ENCODE results near the gene NRM.

Gene NRM

DNA sequence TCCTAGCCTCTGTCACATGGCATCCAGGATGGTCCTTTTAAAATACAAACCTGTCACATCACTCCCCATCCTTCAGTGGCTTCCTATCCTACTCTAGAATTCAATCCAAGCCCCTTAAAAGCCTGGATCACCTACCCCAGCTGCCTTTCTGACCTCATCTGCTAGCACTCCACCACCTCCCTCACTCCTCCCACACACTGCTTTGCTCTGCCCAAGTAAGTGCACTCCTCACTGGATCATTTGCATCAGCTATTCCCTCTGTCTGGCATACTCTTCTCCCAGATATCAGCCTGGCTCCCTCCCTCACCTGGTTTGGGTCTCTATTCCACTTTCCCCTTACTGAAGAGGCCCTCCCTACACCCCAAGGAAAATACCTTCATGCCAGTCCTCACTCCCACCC is 33.3 kb downstream of the NRM start:
- Histone ChIP-seq H3K4me3 (ENCODE audit: low read depth, low read length) (no peak overlapping the region), H3K27ac (ENCODE audit: low read depth, low read length) (no peak overlapping the region), H3K9me3 (ENCODE audit: control insufficient read depth, insufficient read depth, low read length) (no peaks in the 10 kb centered on the region), H3K36me3 (ENCODE audit: control insufficient read depth, insufficient read depth, low read length) (peaks cover 90% of the 10 kb centered on the region), H3K9ac (ENCODE audit: low read depth, low read length) (no peak overlapping the region), H3K27me3 (ENCODE audit: control insufficient read depth, insufficient read depth, low read length) (no peaks in the 10 kb centered on the region), H3K4me1 (ENCODE audit: control insufficient read depth, insufficient read depth, low read length) (no peaks in the 10 kb centered on the region)

DNA sequence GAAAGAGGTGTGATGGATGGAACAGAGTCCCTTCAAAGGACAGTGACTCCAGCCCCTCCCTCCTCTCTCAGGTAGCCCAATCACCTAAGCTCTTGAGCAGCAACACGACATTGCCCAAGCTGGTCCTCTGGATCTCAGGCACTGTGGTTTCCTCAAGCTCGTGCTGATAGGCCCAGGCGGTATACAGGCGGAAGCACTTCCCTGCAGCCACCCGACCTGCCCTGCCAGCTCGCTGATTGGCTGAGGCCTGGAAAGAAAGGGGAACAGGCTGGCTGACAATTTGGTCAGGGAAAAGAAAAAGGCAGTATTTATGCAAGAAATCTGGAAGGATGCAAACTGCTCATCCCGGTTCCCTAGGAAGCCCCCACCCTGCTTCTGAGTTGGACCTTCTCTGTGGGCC is 34.3 kb downstream of the NRM start:
- no peaks in the 10 kb centered on the region for H3K4me1 ChIP-seq (ENCODE audit: control insufficient read depth, insufficient read depth, low read length)
- H3K9me3 ChIP-seq (ENCODE audit: control insufficient read depth, insufficient read depth, low read length), result no peaks in the 10 kb centered on the region
- H3K4me3 ChIP-seq (ENCODE audit: low read depth, low read length), result no peak overlapping the region
- H3K27me3 ChIP-seq (ENCODE audit: control insufficient read depth, insufficient read depth, low read length), result no peaks in the 10 kb centered on the region
- no peak overlapping the region for H3K27ac ChIP-seq (ENCODE audit: low read depth, low read length)
- H3K9ac ChIP-seq (ENCODE audit: low read depth, low read length), result no peak overlapping the region
- peaks cover 90% of the 10 kb centered on the region for H3K36me3 ChIP-seq (ENCODE audit: control insufficient read depth, insufficient read depth, low read length)

DNA sequence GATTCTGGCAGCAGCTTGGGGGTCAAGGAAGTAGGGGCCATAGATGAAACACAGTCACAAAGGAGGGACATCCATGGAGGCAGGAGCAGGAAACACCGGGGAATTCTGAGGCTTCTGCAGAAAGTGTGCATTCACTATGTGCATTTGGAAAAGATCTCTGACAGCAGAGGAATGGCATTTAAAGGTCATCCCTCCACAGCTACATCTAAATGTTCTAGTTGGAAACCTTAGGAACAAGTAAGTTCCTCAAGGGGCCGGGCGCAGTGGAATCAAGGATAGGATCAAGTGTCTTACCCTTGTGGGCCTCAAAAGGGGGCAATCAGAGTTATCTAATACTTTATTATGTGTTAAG is 35.1 kb downstream of the NRM start:
- Histone ChIP-seq H3K9ac (ENCODE audit: low read depth, low read length) (no peak overlapping the region), H3K27me3 (ENCODE audit: control insufficient read depth, insufficient read depth, low read length) (no peaks in the 10 kb centered on the region), H3K9me3 (ENCODE audit: control insufficient read depth, insufficient read depth, low read length) (no peaks in the 10 kb centered on the region), H3K27ac (ENCODE audit: low read depth, low read length) (no peak overlapping the region), H3K4me3 (ENCODE audit: low read depth, low read length) (no peak overlapping the region), H3K36me3 (ENCODE audit: control insufficient read depth, insufficient read depth, low read length) (peaks cover 93% of the 10 kb centered on the region), H3K4me1 (ENCODE audit: control insufficient read depth, insufficient read depth, low read length) (no peaks in the 10 kb centered on the region)

DNA sequence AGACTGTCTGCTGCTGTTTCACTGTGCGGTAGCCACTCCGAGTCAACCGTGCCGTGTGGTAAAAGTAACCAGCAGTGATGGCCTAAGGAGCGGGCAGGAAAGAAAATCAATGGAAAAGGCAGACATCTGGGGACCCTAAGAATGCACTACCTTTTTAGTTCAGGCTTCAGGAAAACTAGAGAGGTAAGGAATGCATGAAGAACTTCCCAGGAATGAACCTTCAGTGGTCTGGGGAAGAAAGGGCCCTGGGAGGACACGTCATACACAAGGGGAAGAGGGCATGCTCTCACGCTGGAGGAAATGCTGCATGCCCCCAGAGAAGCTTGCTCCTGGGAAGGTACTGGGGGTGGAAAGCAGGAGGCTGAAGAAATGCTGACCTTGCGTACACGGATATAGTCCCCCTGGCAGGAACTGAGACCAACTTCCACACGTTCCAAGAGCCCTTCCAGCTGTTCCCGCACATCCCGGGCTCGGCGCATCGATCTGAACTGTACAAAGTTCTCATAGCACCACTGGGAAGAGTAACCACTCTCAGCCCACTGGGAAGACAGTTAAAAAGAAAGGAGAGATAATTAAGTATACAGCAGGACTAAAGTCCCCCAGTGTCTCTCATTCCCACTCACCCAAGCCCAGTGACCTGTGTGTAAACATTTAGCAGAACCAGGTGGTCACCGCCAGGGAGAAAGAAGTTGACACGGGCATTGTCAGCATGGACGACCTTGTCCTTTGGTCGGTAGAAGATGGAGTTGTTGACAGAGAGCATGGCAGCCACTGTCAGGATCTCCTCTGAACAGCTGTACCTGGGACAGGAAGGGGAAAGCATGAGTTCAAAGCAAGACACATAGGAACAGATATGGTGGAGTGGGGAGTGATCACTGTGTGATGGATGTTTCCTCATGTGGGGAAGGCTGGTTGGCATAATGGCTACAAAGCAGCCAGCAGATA is 35.7 kb downstream of the NRM start:
- Histone ChIP-seq H3K4me1 (ENCODE audit: control insufficient read depth, insufficient read depth, low read length) (no peaks in the 10 kb centered on the region), H3K36me3 (ENCODE audit: control insufficient read depth, insufficient read depth, low read length) (peaks cover 90% of the 10 kb centered on the region), H3K9me3 (ENCODE audit: control insufficient read depth, insufficient read depth, low read length) (no peaks in the 10 kb centered on the region), H3K27ac (ENCODE audit: low read depth, low read length) (no peak overlapping the region), H3K4me3 (ENCODE audit: low read depth, low read length) (no peak overlapping the region), H3K27me3 (ENCODE audit: control insufficient read depth, insufficient read depth, low read length) (no peaks in the 10 kb centered on the region), H3K9ac (ENCODE audit: low read depth, low read length) (no peak overlapping the region)

DNA sequence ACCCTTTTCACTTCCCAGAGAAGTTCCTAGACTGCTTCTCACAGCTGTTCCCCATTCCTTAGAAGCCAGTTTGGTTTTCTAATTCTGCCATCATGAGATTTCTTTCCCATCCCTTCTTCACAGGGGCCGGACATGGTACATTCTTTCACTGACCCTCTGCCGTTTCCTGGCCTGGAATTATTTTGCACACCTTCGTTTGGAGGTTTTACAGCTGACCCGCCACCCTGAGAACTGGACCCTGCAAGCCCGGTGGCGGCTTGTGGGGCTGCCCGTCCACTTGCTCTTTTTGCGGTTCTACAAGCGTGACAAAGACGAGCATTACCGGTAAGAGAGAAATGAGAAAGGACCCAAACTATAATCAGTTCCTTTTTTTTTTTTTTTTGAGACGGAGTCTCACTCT is 39.6 kb downstream of the NRM start:
- Histone ChIP-seq H3K36me3 (ENCODE audit: control insufficient read depth, insufficient read depth, low read length) (peaks cover 57% of the 10 kb centered on the region), H3K27ac (ENCODE audit: low read depth, low read length) (no peak overlapping the region)

DNA sequence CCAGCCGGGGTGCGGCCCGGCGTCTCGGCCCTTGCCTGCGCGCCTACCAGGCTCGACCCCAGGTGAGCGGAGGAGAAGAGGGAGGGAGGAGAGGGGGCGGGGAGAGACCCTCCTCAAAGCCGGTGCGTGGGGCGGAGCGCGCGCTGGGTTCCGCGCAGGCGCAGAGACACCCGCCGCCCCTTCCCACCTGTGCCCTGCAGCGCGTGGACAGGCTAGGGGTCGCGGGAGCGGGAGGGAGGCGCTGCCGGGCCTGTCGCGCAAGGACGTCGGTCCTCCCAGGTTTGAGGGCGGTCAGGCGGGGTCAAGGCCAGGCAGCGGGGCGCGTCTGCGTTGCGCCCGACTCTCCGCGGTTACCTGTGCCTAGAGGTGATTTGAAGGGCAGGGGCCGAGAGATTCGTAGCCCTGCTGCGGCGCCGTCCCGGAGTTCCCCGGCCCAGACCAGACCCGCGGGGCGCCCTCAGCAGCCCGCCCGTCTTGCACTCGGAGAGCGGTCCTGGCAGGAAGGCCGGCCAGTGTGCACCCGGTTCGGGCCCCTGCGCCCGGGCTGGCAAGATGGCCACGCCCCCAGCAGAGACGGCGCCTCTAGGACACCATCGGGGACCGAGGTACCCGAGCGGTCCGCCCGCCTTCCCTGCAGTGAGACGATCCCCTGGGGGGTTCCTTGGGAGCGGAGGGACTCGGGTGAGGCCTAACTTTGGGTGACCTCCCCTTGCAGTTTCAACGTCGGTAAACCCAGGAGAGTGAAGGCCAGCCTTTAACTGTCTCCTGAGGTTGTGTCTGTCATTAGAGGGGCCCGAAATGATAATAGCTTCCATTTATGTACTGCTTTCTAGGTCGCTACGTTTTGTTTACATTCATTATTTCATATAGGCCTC is 43.3 kb downstream of the NRM start:
- Histone ChIP-seq H3K27me3 (ENCODE audit: control insufficient read depth, insufficient read depth, low read length) (no peaks in the 10 kb centered on the region), H3K4me1 (ENCODE audit: control insufficient read depth, insufficient read depth, low read length) (peaks cover 7% of the 10 kb centered on the region), H3K9me3 (ENCODE audit: control insufficient read depth, insufficient read depth, low read length) (no peaks in the 10 kb centered on the region), H3K36me3 (ENCODE audit: control insufficient read depth, insufficient read depth, low read length) (peaks cover 52% of the 10 kb centered on the region), H3K27ac (ENCODE audit: low read depth, low read length) (peak overlapping the region; percentile 92), H3K4me3 (ENCODE audit: low read depth, low read length) (peak overlapping the region; percentile 99), H3K9ac (ENCODE audit: low read depth, low read length) (peak overlapping the region; percentile 92)

More for the DNA sequence above, 39.6 kb downstream of the NRM start:
- no peak overlapping the region for H3K4me3 ChIP-seq (ENCODE audit: low read depth, low read length)
- H3K4me1 ChIP-seq (ENCODE audit: control insufficient read depth, insufficient read depth, low read length), result peaks cover 7% of the 10 kb centered on the region
- no peaks in the 10 kb centered on the region for H3K27me3 ChIP-seq (ENCODE audit: control insufficient read depth, insufficient read depth, low read length)
- no peaks in the 10 kb centered on the region for H3K9me3 ChIP-seq (ENCODE audit: control insufficient read depth, insufficient read depth, low read length)
- no peak overlapping the region for H3K9ac ChIP-seq (ENCODE audit: low read depth, low read length)

DNA sequence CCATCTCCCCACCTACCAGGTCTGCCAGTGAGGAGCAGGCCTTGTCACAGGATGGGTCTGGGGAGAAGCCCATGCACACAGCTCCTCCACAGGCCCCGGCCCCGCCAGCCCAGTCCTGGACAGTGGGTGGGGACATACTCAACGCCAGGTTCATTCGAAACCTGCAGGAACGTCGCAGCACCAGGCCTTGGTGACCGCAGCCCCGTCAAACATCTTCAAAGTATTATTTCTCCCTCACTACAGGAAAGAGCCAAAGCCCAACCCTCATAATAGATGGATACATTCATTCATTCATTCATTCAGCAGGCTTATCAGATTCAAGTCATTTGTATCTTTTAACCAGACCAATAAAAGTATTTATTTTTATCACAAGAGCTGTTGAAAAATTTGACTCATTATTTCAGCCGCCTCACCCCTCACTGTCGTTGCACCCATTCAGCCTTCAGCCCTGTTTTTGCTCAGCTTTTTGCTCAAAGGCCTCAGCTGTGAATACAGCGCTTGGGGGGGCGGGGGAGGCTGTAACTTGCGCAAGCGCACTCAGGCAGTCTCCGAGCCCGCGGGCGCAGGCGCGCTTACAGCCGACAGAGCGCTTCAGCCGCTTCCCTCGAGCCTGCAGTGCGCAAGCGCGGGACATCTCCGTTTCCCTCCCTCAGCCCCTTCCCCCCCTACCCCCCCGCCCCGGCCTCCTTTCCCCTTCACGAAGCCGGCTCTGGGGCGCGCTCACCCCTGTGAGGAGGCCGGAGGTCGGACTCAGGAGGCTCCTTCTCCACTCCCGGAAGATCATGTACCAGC is 44.1 kb downstream of the NRM start, which contains the start of gene C6orf136:
TSS of gene C6orf136 (plus strand) at position 684 of the 792 bp plus-strand sequence. CDS start at position 783, 99 bp downstream.
- Histone ChIP-seq H3K27ac (ENCODE audit: low read depth, low read length) (peak within 1 kb of the TSS; percentile 92), H3K36me3 (ENCODE audit: control insufficient read depth, insufficient read depth, low read length) (peaks cover 50% of the 10 kb centered on the region), H3K4me1 (ENCODE audit: control insufficient read depth, insufficient read depth, low read length) (peaks cover 7% of the 10 kb centered on the region), H3K4me3 (ENCODE audit: low read depth, low read length) (peak within 1 kb of the TSS; percentile 99), H3K9ac (ENCODE audit: low read depth, low read length) (peak within 1 kb of the TSS; percentile 92), H3K27me3 (ENCODE audit: control insufficient read depth, insufficient read depth, low read length) (no peaks in the 10 kb centered on the region), H3K9me3 (ENCODE audit: control insufficient read depth, insufficient read depth, low read length) (no peaks in the 10 kb centered on the region)

DNA sequence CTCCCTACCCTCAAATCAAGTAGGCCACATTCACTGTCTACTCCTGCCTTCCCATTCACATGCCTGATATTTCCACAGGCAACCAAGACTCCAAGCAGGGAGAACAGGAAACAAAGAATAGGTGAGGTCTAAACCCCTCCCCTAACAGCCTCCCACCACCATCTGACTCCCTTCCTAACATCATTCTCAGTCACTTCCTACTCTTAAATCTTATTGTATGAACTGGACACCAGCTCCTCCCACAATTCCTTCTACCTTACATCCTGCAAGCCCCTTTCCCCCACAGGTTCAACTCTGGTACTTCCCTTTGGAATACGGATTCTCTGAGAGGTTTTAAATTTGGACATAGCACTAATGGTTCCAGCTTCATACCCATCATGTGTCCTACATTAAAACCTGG is 44.8 kb downstream of the NRM start:
- peak overlapping the region; percentile 35 for H3K27ac ChIP-seq (ENCODE audit: low read depth, low read length)

DNA sequence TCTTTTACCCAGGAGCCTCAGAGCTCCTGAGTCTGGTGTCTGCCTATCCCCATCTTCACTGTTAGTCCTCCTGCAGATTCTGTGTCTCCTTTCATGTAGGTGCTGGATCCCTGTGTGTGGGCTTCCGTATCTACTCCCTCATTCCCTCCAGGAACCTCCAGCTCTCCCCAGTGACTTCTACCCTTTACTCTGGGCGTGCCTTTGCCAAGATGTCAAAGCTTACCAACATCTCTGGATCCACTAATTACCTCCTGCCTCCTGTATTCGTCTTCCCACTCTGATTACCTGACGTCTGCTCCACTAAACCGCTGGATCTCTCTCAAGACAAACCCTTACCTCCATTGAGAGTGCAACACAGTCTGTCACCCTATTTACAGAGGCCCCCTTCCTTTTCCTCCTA is 46.0 kb downstream of the NRM start:
- no peaks in the 10 kb centered on the region for H3K27me3 ChIP-seq (ENCODE audit: control insufficient read depth, insufficient read depth, low read length)
- no peaks in the 10 kb centered on the region for H3K9me3 ChIP-seq (ENCODE audit: control insufficient read depth, insufficient read depth, low read length)
- no peak overlapping the region for H3K4me3 ChIP-seq (ENCODE audit: low read depth, low read length)
- H3K9ac ChIP-seq (ENCODE audit: low read depth, low read length), result no peak overlapping the region
- H3K36me3 ChIP-seq (ENCODE audit: control insufficient read depth, insufficient read depth, low read length), result peaks cover 58% of the 10 kb centered on the region
- peaks cover 7% of the 10 kb centered on the region for H3K4me1 ChIP-seq (ENCODE audit: control insufficient read depth, insufficient read depth, low read length)
- no peak overlapping the region for H3K27ac ChIP-seq (ENCODE audit: low read depth, low read length)

More for the DNA sequence above, 44.8 kb downstream of the NRM start:
- Histone ChIP-seq H3K36me3 (ENCODE audit: control insufficient read depth, insufficient read depth, low read length) (peaks cover 50% of the 10 kb centered on the region), H3K9ac (ENCODE audit: low read depth, low read length) (no peak overlapping the region), H3K27me3 (ENCODE audit: control insufficient read depth, insufficient read depth, low read length) (no peaks in the 10 kb centered on the region), H3K4me3 (ENCODE audit: low read depth, low read length) (peak overlapping the region; percentile 99), H3K4me1 (ENCODE audit: control insufficient read depth, insufficient read depth, low read length) (peaks cover 7% of the 10 kb centered on the region), H3K9me3 (ENCODE audit: control insufficient read depth, insufficient read depth, low read length) (no peaks in the 10 kb centered on the region)

DNA sequence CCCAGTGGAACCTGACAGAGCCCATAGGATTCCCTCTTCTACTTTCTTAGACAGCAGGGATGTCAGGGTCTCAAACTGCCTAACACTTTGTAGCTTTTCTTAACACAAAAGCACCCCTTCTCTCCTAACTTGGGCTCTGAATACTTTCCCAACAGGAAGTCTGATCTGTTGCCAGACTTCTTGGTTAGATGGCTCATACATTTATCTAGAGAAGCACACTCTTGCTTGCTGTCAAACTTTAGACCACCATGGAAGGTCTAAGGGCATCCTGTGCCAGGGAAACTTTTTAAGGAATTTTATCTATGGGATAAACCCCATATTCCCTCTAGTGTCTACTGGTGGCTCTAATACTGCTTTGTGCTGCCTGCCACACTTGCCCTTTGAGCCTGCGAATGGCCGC is 47.1 kb downstream of the NRM start:
- H3K4me1 ChIP-seq (ENCODE audit: control insufficient read depth, insufficient read depth, low read length), result peaks cover 7% of the 10 kb centered on the region
- no peak overlapping the region for H3K4me3 ChIP-seq (ENCODE audit: low read depth, low read length)
- H3K9me3 ChIP-seq (ENCODE audit: control insufficient read depth, insufficient read depth, low read length), result no peaks in the 10 kb centered on the region
- no peak overlapping the region for H3K9ac ChIP-seq (ENCODE audit: low read depth, low read length)
- no peaks in the 10 kb centered on the region for H3K27me3 ChIP-seq (ENCODE audit: control insufficient read depth, insufficient read depth, low read length)
- H3K36me3 ChIP-seq (ENCODE audit: control insufficient read depth, insufficient read depth, low read length), result peaks cover 61% of the 10 kb centered on the region
- H3K27ac ChIP-seq (ENCODE audit: low read depth, low read length), result no peak overlapping the region
